ENCODE data around the gene ALPP. TPM values are rescaled to one million over a fixed set of nuclear protein-coding genes. Genes with fewer than 3 reads are reported as not detected.
"Not testable (repeated sequence)": the region's sequence is repeated elsewhere in the genome, so short reads cannot be mapped to it uniquely, and the experiment has no call there.

The ALPP gene
- total and polyA plus RNA-seq, 2 donors (not counting 1 experiment from before 2014, with no cell fraction given): not detected

DNA sequence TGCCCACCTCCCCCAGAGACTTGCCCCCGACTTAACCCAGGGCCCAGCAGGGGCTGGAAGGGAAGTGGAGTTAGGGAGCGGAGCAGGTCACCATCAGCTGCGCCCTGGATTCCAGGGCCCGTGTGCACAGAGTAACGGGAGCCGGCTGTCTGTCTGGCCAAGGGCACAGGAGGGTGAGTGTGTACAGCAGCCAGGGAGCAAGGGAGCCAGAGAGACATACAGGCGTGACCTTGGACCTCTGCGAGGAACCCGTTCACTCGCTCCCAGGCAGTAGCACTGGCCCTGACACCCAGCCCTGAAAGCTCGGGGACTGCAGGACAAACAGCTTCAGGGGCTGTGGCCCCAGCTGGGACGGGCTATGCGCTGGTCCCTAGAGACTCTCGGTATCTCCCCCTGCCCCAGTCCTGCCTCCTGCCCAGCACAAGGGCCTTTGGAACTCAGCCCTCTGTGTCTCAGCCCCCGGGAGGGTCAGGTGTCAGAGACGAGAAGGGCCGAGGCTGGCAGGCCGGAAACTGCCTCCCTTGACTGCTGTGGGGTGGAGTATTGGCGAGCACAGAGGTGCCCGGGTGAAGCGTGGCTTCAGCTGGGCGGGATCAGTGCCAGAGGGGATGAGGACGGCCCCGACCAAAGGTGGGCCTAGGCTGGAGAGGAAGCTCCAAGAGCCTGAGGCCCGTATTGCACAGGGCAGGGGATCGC is 46.2 kb upstream of the ALPP start:
- H3K79me2 ChIP-seq (ENCODE audit: control insufficient read depth, insufficient read depth, low read length); H3K9me3 ChIP-seq (ENCODE audit: control extremely low read depth in 1 of 3, control insufficient read depth in 2 of 3, insufficient read depth in 1 of 3, low read length in 2 of 3); DNase-seq; H3K27ac ChIP-seq (ENCODE audit: low read length in 2 of 2); H3K9ac ChIP-seq (ENCODE audit: low read length); H3K4me3 Mint-ChIP-seq; H3K9me3 Mint-ChIP-seq (ENCODE audit: insufficient read depth); H3K27me3 ChIP-seq (replicated peaks in 1 of 4; ENCODE audit: control extremely low read depth in 1 of 4, control insufficient read depth in 3 of 4, insufficient read depth in 4 of 4, low read length in 3 of 4); POLR2A ChIA-PET; H3K4me3 ChIP-seq (ENCODE audit: control extremely low read depth in 1 of 5, extremely low read depth in 1 of 5, insufficient read depth in 1 of 5, low read depth in 2 of 5, low read length in 4 of 5); H4K20me1 ChIP-seq (ENCODE audit: control insufficient read depth, insufficient read depth, low read length, poor library complexity, severe bottlenecking); H3K4me1 ChIP-seq (ENCODE audit: control insufficient read depth in 2 of 2, insufficient read depth in 2 of 2, low read length in 2 of 2); H3K4me2 ChIP-seq (replicated peaks; ENCODE audit: low read depth, low read length, poor library complexity, severe bottlenecking); H3K4me1 Mint-ChIP-seq; intact Hi-C loops (cut with micrococcal nuclease); ATAC-seq (ENCODE audit: low read depth); H2AFZ ChIP-seq (ENCODE audit: insufficient read depth, low read depth, low read length, poor library complexity, severe bottlenecking); H3K36me3 ChIP-seq (replicated peaks in 1 of 2; ENCODE audit: control extremely low read depth in 1 of 2, control insufficient read depth in 1 of 2, extremely low read depth in 1 of 2, insufficient read depth in 2 of 2, low read length in 1 of 2); H3K27me3 Mint-ChIP-seq; CTCF ChIA-PET; H3K27ac Mint-ChIP-seq: not testable (repeated sequence)
- 89% methylated on average over 10 of the region's 26 CpGs for WGBS (ENCODE audit: insufficient coverage)

DNA sequence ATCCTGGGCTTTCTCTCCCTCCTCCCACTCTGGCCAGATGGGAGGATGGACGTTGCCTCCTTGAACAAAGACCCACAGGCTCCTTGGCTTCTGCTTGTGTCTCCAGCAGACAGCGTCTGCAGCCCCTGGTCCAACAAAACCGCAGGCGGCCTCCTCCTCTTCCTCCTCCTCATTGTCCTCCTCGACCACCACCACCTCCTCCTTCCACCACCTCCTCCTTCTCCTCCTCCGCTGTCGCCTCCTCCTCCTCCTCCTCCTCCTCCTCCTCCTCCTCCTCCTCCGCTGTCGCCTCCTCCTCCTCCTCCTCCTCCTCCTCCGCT is 45.7 kb upstream of the ALPP start:
- no peaks in the 10 kb centered on the region for H3K4me1 ChIP-seq (ENCODE audit: control insufficient read depth in 2 of 2, insufficient read depth in 2 of 2, low read length in 2 of 2)
- no peaks in the 10 kb centered on the region for H4K20me1 ChIP-seq (ENCODE audit: control insufficient read depth, insufficient read depth, low read length, poor library complexity, severe bottlenecking)
- H3K36me3 ChIP-seq (replicated peaks in 1 of 2; ENCODE audit: control extremely low read depth in 1 of 2, control insufficient read depth in 1 of 2, extremely low read depth in 1 of 2, insufficient read depth in 2 of 2, low read length in 1 of 2): peaks cover 0 to 5% of the 10 kb centered on the region in 2 experiments
- H3K9me3 ChIP-seq (ENCODE audit: control extremely low read depth in 1 of 3, control insufficient read depth in 2 of 3, insufficient read depth in 1 of 3, low read length in 2 of 3): no peaks in the 10 kb centered on the region
- CTCF ChIA-PET: no interaction called here
- H3K27ac ChIP-seq (ENCODE audit: low read length in 2 of 2): no peak overlapping the region
- H3K27ac Mint-ChIP-seq: no peak overlapping the region
- no peaks in the 10 kb centered on the region for H3K27me3 ChIP-seq (replicated peaks in 1 of 4; ENCODE audit: control extremely low read depth in 1 of 4, control insufficient read depth in 3 of 4, insufficient read depth in 4 of 4, low read length in 3 of 4)
- intact Hi-C loops (cut with micrococcal nuclease): no loop called here
- H3K4me3 ChIP-seq (ENCODE audit: control extremely low read depth in 1 of 5, extremely low read depth in 1 of 5, insufficient read depth in 1 of 5, low read depth in 2 of 5, low read length in 4 of 5): no peak overlapping the region
- TF ChIP-seq, protein P1, sequence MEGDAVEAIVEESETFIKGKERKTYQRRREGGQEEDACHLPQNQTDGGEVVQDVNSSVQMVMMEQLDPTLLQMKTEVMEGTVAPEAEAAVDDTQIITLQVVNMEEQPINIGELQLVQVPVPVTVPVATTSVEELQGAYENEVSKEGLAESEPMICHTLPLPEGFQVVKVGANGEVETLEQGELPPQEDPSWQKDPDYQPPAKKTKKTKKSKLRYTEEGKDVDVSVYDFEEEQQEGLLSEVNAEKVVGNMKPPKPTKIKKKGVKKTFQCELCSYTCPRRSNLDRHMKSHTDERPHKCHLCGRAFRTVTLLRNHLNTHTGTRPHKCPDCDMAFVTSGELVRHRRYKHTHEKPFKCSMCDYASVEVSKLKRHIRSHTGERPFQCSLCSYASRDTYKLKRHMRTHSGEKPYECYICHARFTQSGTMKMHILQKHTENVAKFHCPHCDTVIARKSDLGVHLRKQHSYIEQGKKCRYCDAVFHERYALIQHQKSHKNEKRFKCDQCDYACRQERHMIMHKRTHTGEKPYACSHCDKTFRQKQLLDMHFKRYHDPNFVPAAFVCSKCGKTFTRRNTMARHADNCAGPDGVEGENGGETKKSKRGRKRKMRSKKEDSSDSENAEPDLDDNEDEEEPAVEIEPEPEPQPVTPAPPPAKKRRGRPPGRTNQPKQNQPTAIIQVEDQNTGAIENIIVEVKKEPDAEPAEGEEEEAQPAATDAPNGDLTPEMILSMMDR (IDR thresholded peaks at IDR 0.05): no peak
- no peak for TF ChIP-seq EZH2 (IDR thresholded peaks at IDR 0.05; ENCODE audit: borderline replicate concordance, insufficient read depth, low read depth, low read length, poor library complexity, severe bottlenecking)
- H3K9ac ChIP-seq (ENCODE audit: low read length): no peak overlapping the region
- DNase-seq (no peak), ATAC-seq (ENCODE audit: low read depth) (no peak)
- peaks cover under 1% of the 10 kb centered on the region for H3K4me1 Mint-ChIP-seq
- H3K79me2 ChIP-seq (ENCODE audit: control insufficient read depth, insufficient read depth, low read length): no peaks in the 10 kb centered on the region
- H2AFZ ChIP-seq (ENCODE audit: insufficient read depth, low read depth, low read length, poor library complexity, severe bottlenecking): no peak overlapping the region
- POLR2A ChIA-PET: no interaction called here
- H3K27me3 Mint-ChIP-seq: no peaks in the 10 kb centered on the region
- no peaks in the 10 kb centered on the region for H3K9me3 Mint-ChIP-seq (ENCODE audit: insufficient read depth)
- H3K4me3 Mint-ChIP-seq: no peak overlapping the region
- 93% methylated on average over 4 of the region's 10 CpGs for WGBS (ENCODE audit: insufficient coverage)
- H3K4me2 ChIP-seq (replicated peaks; ENCODE audit: low read depth, low read length, poor library complexity, severe bottlenecking): no peak overlapping the region
